GM18499 (cell line): ENCODE data around the gene THADA.
"Not testable (repeated sequence)": the region's sequence is repeated elsewhere in the genome, so short reads cannot be mapped to it uniquely, and the experiment has no call there.

Experiments used
- ATAC-seq: cut with Tn5 transposase; IDR thresholded peaks from one replicate; pipeline ENCODE4 v1.9.1; 2021; ENCODE audit warnings: moderate number of reproducible peaks; ENCODE audit not compliant: insufficient read depth, unreplicated experiment

Gene THADA

DNA sequence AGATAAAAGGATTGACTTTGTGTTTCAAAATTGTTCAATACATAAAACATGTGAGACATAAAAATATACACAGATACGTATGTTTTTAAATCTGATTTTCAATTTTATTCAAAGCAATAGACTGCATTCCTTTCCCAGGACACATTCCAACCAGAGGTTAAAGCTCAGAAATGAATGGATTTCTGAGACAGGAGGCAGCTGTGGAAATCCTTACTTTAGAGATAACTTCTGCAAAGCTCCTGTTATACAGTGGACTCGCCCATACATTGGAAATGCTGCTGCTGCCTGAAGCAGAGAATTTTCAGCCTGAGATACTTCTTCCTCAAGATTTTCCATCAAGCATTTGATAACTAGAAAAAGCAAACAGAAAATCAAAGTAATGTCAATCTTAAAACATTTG, 43.8 kb downstream of the THADA start:
- ATAC-seq: no peak

DNA sequence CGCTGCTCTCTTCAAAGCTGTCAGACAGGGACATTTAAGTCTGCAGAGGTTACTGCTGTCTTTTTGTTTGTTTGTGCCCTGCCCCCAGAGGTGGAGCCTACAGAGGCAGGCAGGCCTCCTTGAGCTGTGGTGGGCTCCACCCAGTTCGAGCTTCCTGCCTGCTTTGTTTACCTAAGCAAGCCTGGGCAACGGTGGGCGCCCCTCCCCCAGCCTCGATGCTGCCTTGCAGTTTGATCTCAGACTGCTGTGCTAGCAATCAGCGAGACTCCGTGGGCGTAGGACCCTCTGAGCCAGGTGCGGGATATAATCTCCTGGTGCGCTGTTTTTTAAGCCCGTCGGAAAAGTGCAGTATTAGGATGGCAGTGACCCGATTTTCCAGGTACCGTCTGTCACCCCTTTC, 47.5 kb downstream of the THADA start:
- ATAC-seq: not testable (repeated sequence)

- no peak for ATAC-seq
Measured at GRCh38 chr2:43542285-43542933, 53.4 kb downstream of the THADA start.

- ATAC-seq: no peak
Measured at GRCh38 chr2:43541165-43541564, 54.7 kb downstream of the THADA start.

DNA sequence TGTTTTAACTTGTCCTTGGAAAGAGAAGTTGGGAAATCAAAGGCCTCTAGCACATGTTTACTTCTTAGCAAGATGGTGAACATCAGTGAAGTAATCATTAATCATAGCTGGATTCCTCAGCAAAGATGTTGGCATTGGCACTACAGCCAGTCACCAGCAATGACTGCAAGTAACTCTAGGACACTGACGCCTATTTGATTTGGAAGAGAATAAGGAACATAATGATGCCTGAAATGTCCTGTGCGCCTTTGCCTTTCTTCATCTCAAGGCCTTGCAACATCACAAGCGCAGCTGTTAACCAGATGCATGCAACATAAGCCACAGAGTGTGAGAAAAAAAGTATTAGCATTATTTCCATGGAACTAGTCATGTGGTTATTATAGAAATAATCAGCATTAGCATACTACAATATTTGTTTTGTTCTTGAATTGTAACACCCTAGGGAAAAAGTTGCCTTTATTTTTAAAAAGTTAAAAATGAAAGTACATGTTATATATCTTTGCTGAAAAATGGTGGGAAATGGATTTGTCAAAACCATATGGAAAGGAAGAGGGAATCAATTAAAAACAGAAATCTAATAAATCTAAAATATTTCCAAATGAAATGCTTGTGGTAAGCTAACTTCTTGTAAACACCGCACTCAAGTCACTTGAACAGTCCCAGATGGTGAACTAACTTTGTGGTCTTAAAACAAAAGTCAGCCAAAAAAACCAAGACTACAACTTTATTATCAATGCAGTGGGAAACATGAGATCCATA, 55.6 kb downstream of the THADA start:
- ATAC-seq: no peak

DNA sequence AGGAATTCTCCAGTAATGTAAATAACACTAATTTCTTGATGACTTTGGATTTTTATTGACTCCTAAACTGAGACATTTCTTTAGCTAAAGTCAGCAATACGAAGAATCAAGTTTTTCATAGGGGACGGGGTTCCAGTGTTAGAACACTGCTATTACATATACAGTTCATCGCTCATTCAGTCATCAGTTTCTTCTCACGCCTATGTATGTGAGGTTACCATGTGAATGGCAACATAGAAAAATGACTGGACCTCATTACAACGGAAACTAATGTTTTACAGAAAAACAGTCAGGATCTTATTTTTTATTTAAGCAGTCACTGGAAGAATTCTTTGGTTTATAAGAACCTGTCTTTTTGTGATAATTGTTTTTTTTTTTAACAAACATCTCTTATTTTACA, 56.4 kb downstream of the THADA start:
- no peak for ATAC-seq

DNA sequence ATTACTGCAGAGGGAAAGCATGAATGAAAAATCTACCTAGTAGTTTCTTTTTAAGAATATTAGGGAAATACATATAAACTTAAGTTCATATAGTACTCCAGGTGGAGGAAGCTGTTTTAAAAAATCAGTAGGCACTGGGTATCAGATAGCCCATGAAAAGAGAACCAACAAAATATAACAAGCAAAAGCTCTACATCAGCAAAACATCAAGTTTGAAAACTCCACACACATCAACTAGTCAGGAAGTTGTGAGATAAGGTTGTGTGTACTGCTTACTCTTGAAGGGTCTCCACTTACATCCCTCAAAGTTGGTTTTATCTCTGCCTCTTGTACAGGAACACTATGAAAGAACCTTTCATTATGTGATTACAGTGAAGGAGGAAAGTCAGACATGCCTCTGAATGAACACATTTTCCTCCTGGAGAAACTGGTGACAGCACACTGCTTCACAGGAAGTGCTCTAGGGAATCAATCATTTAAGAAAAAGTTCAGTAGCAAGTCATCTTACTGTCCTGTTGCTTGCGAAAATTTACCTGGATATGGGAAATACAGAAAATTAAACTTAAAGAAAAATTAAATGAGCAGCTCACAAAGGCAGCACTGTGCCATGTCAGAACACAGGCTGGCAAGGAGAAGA, 57.7 kb downstream of the THADA start:
- ATAC-seq: no peak

- no peak for ATAC-seq
Measured at GRCh38 chr2:43537137-43537536, 58.7 kb downstream of the THADA start.

DNA sequence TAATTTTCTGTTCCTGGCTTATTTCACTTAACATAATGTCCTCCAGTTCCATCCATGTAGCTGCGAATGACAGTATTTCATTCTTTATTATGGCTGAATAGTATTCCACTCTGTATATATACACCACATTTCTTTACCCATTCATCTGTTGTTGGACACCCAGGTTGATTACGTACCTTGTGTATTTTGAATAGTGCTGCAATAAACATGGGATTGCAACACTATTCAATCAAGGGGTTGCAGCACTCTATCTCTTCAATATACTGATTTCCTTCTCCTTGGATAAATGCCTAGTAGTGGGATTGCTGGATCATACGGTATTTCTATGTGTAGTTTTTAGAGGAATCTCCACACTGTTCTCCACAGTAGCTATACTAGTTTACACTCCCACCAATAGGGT, 61.3 kb downstream of the THADA start:
- no peak for ATAC-seq

GRCh38 chr2:43532572-43532971, 63.3 kb downstream of the THADA start:
- ATAC-seq: not testable (repeated sequence)

GRCh38 chr2:43531251-43531650, 64.6 kb downstream of the THADA start:
- ATAC-seq: no peak

DNA sequence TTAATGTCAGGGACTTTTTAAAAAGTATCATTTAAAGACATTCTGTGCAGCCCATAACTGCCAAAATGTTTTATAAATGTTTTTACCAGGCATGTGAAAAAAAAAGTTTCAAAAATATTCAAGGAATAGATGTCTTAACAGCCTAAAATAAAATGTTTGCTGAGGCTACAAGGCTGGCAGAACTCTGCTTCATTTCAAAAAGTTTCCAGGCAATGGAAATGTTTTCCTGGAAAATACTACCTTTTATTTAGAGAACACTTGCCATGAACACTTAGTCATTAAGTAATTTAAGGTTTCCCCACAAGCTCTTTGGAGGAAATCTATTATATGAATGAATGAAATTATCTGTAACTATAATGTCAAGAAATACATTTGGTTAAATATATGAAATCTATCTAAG, 68.8 kb downstream of the THADA start:
- ATAC-seq: no peak

DNA sequence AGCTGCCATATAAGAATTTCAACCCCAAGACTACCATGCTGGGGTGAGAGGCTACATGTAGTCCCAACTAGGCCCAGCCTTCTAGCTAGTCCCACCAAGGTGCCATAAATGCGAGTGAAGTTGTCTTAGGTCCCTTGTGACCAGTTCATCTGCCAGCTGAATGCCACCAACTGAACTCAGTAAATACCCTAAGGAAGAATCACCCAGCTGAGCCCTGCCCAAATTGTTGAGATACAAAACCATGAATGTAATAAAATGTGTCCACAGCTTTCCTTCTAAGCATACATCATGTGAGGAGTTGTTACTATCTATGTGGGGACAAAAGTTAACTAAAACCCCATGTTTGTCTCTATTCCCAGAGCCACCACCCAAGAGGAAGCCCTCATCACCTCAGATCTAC, 70.3 kb downstream of the THADA start:
- ATAC-seq: no peak

GRCh38 chr2:43524177-43524965, 71.5 kb downstream of the THADA start:
- no peak for ATAC-seq

DNA sequence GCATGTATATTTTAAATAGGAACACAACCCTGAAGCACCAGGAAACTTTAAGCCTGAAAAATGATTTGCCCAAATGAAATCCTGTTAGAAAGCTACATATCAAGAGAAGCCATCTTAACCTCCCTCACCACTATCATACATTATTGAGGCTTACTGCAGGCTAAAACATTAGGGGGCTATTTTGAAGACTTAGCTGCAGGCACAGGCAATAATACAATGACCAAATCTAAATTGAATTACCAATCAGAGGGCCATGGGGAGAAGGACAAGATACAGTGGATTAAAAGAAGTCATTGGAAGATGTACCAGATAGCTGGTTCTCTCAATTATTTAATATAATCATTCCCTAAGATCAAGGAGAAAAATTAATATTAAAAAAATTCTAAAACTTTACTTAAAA, 73.7 kb downstream of the THADA start:
- ATAC-seq: no peak

GRCh38 chr2:43521568-43521967, 74.3 kb downstream of the THADA start:
- ATAC-seq: no peak

GRCh38 chr2:43520919-43521318, 74.9 kb downstream of the THADA start:
- no peak for ATAC-seq

- ATAC-seq: no peak
Measured at GRCh38 chr2:43519643-43520221, 76.1 kb downstream of the THADA start.

DNA sequence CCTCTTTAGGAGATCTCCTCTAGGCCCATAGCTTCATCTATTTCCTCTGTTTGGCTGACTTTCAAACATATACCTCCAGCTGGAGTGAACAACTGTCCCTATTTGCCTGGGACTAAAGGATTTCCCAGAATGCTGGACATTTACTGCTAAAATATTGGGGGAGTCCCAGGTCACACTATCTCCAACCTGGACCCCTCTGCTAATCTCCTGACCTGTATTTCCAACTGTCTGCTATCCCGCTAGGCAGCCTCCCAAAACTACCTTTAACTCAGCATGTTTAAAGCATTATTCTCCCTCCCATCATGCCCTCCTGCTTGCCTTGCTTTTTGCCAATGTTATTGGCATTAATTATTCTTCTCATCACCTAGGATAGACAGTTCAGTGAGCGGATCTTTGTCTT, 77.1 kb downstream of the THADA start:
- ATAC-seq: no peak

DNA sequence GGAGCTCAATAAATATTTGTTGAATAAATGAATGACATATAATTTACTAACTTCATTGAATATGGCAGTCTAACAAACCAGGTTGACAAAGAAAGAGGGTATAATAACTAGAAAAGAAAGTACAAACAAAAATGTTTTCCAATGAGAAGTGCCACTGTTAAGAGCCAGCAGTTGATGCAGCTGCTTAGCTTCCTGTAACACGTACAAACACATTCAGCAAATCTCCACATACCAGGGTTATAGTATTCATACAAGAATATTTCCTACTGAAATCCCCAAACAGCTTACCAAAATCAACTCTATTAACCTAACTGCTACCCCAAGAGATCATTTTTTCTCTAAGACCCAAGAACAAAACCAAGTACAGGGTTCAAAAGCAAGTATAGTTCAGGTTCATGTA, 77.7 kb downstream of the THADA start:
- ATAC-seq: no peak
